ENCODE data around the gene GPAT3. TPM values are rescaled to one million over a fixed set of nuclear protein-coding genes. Genes with fewer than 3 reads are reported as not detected.

Gene GPAT3
- total RNA-seq, 1 donor from 2014 or later, result 16.0 TPM

DNA sequence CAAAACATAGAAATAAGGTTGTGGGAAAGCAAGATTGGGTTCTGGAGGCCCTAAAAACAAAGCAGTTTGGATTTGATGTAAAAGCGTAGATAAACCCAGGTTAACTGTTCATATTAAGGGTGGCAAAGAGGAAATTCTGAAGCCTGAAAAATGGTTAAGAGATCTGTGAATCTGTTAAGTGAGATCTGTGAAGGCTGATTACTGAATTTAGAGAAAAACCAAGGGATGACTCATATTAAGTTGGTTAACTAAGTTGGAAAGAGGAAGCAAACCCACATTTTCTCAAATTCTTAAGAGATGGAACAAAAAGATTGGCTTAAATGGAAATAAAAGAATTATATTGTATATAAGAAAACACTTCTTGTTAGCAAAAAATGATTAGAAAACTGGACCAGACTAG, 22.8 kb downstream of the GPAT3 start:
- Mint-ChIP-seq H3K27ac (ENCODE audit: unreplicated experiment) (no peak overlapping the region), H3K9me3 (ENCODE audit: unreplicated experiment) (no peaks in the 10 kb centered on the region), H3K4me3 (ENCODE audit: unreplicated experiment) (no peak overlapping the region), H3K36me3 (ENCODE audit: low read depth, unreplicated experiment) (no peaks in the 10 kb centered on the region), H3K4me1 (ENCODE audit: unreplicated experiment) (no peaks in the 10 kb centered on the region), H3K27me3 (ENCODE audit: unreplicated experiment) (no peaks in the 10 kb centered on the region)
- TF ChIP-seq, protein P1, sequence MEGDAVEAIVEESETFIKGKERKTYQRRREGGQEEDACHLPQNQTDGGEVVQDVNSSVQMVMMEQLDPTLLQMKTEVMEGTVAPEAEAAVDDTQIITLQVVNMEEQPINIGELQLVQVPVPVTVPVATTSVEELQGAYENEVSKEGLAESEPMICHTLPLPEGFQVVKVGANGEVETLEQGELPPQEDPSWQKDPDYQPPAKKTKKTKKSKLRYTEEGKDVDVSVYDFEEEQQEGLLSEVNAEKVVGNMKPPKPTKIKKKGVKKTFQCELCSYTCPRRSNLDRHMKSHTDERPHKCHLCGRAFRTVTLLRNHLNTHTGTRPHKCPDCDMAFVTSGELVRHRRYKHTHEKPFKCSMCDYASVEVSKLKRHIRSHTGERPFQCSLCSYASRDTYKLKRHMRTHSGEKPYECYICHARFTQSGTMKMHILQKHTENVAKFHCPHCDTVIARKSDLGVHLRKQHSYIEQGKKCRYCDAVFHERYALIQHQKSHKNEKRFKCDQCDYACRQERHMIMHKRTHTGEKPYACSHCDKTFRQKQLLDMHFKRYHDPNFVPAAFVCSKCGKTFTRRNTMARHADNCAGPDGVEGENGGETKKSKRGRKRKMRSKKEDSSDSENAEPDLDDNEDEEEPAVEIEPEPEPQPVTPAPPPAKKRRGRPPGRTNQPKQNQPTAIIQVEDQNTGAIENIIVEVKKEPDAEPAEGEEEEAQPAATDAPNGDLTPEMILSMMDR (IDR thresholded peaks at IDR 0.05; ENCODE audit: unreplicated experiment), result no peak
- no peak for DNase-seq (ENCODE audit: low spot score)

GRCh38 chr4:83560523-83560922, 24.6 kb downstream of the GPAT3 start:
- H3K4me3 Mint-ChIP-seq (ENCODE audit: unreplicated experiment), result no peak overlapping the region
- H3K36me3 Mint-ChIP-seq (ENCODE audit: low read depth, unreplicated experiment), result no peaks in the 10 kb centered on the region
- DNase-seq (ENCODE audit: low spot score), result no peak
- H3K27me3 Mint-ChIP-seq (ENCODE audit: unreplicated experiment), result no peaks in the 10 kb centered on the region
- H3K4me1 Mint-ChIP-seq (ENCODE audit: unreplicated experiment), result no peaks in the 10 kb centered on the region
- no peak overlapping the region for H3K27ac Mint-ChIP-seq (ENCODE audit: unreplicated experiment)
- TF ChIP-seq, protein P1 (IDR thresholded peaks at IDR 0.05; ENCODE audit: unreplicated experiment), result no peak
- no peaks in the 10 kb centered on the region for H3K9me3 Mint-ChIP-seq (ENCODE audit: unreplicated experiment)

GRCh38 chr4:83561381-83561780, 25.5 kb downstream of the GPAT3 start:
- Mint-ChIP-seq H3K4me1 (ENCODE audit: unreplicated experiment) (no peaks in the 10 kb centered on the region), H3K9me3 (ENCODE audit: unreplicated experiment) (no peaks in the 10 kb centered on the region), H3K4me3 (ENCODE audit: unreplicated experiment) (no peak overlapping the region), H3K36me3 (ENCODE audit: low read depth, unreplicated experiment) (no peaks in the 10 kb centered on the region), H3K27me3 (ENCODE audit: unreplicated experiment) (no peaks in the 10 kb centered on the region), H3K27ac (ENCODE audit: unreplicated experiment) (no peak overlapping the region)
- TF ChIP-seq, protein P1 (IDR thresholded peaks at IDR 0.05; ENCODE audit: unreplicated experiment), result no peak
- DNase-seq (ENCODE audit: low spot score), result no peak

- TF ChIP-seq, protein P1 (IDR thresholded peaks at IDR 0.05; ENCODE audit: unreplicated experiment), result no peak
- Mint-ChIP-seq H3K27ac (ENCODE audit: unreplicated experiment) (no peak overlapping the region), H3K4me1 (ENCODE audit: unreplicated experiment) (no peaks in the 10 kb centered on the region), H3K9me3 (ENCODE audit: unreplicated experiment) (no peaks in the 10 kb centered on the region), H3K4me3 (ENCODE audit: unreplicated experiment) (no peak overlapping the region), H3K36me3 (ENCODE audit: low read depth, unreplicated experiment) (no peaks in the 10 kb centered on the region), H3K27me3 (ENCODE audit: unreplicated experiment) (no peaks in the 10 kb centered on the region)
- DNase-seq (ENCODE audit: low spot score), result no peak
These were observed 28.1 kb downstream of the GPAT3 start for GRCh38 chr4:83563998-83564397.

- TF ChIP-seq, protein P1 (IDR thresholded peaks at IDR 0.05; ENCODE audit: unreplicated experiment), result no peak
These were observed 32.2 kb downstream of the GPAT3 start for GRCh38 chr4:83568062-83568461.

More at GRCh38 chr4:83568062-83568461, 32.2 kb downstream of the GPAT3 start:
- no peaks in the 10 kb centered on the region for H3K36me3 Mint-ChIP-seq (ENCODE audit: low read depth, unreplicated experiment)
- H3K4me3 Mint-ChIP-seq (ENCODE audit: unreplicated experiment), result no peak overlapping the region
- H3K27ac Mint-ChIP-seq (ENCODE audit: unreplicated experiment), result no peak overlapping the region
- H3K4me1 Mint-ChIP-seq (ENCODE audit: unreplicated experiment), result no peaks in the 10 kb centered on the region
- H3K9me3 Mint-ChIP-seq (ENCODE audit: unreplicated experiment), result no peaks in the 10 kb centered on the region
- DNase-seq (ENCODE audit: low spot score), result no peak
- H3K27me3 Mint-ChIP-seq (ENCODE audit: unreplicated experiment), result no peaks in the 10 kb centered on the region

All from endothelial cell (in vitro differentiated cells).